ENCODE data around the gene CYB5RL.

DNA sequence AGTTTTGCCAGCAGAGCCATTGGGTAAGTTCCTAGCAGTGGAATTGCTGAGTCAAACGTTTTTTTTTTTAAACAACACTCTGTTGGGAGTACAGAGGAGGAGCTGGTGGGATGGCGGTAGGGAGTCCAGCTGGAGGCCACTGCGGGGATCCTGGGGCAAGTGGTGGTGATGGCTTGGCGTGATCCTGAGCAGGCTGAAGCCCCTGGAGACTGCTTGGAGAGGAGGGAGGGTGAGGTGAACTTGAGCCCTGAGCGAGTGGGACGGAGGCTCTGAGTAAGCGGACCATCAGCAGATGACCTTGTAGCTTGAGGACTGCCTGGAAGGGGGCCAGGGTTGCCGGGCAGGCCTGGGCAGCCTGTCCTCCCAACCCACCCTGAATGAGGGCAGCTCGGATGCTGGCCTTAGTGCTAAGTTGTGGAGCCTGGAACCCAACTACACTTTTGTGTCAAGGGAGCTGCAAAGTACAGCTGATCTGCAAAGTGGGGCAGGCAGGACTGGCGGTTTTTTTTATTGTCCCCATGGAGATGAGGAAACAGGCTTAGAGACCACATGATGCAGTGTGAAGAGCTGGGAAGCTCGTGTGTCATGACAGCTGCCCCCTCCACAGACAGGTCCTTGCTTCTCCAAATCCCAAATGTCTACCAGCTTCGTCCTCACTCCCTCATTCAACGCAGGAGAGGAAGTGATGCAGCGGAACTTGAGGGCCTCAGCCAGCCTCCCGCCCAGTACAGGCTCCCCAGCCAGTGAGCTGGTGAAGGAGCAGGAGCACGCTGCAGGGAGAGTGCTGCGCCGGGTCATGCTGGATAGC is 20.4 kb upstream of the CYB5RL start:
- TF ChIP-seq ELF4 (IDR thresholded peaks at IDR 0.05) (no peak), ZNF384 (IDR thresholded peaks at IDR 0.05) (no peak), L3MBTL2 (conservative IDR thresholded peaks at IDR 0.05) (no peak), TARDBP (IDR thresholded peaks at IDR 0.05) (no peak), SP1 (IDR thresholded peaks at IDR 0.05) (no peak), SUZ12 (IDR thresholded peaks at IDR 0.05) (no peak), FOXM1 (IDR thresholded peaks at IDR 0.05; ENCODE audit: borderline replicate concordance) (no peak), FOXK2 (IDR thresholded peaks at IDR 0.05) (no peak), CTBP1 (IDR thresholded peaks at IDR 0.05; ENCODE audit: borderline replicate concordance) (no peak), PKNOX1 (IDR thresholded peaks at IDR 0.05) (no peak), LEF1 (IDR thresholded peaks at IDR 0.05; ENCODE audit: borderline replicate concordance) (no peak), BHLHE40 (IDR thresholded peaks at IDR 0.05; ENCODE audit: borderline replicate concordance) (no peak), FOXA1 (IDR thresholded peaks at IDR 0.05) (no peak)

Measured in HEK293T (cell line).